Liver (tissue), 9 donors: ENCODE data around the gene POC1A. TPM values are rescaled to one million over a fixed set of nuclear protein-coding genes. Genes with fewer than 3 reads are reported as not detected.

Experiments used
- DNase-seq: peaks from one replicate; pipeline ENCODE4 v3.0.0-alpha.2; 2017; ENCODE audit warnings: low spot score
- H3K27ac ChIP-seq, 2 donors: one replicate each; pipeline ENCODE4 v1.7.0; 2013; ENCODE audit warnings: inconsistent platforms in 2 of 2, low read length in 2 of 2, control low read depth in 1 of 2, low read depth in 1 of 2, mild to moderate bottlenecking in 1 of 2
- H3K27me3 ChIP-seq, 4 donors: one replicate each; pipeline versions ENCODE4 v1.6.1 to v1.7.0; 2013; ENCODE audit warnings: low read length in 3 of 4, inconsistent platforms in 1 of 4, mild to moderate bottlenecking in 1 of 4, moderate library complexity in 1 of 4; ENCODE audit not compliant: control insufficient read depth in 4 of 4, insufficient read depth in 4 of 4
- H3K36me3 ChIP-seq, 4 donors: one replicate each; pipeline versions ENCODE4 v1.6.1 to v1.7.0; 2013; ENCODE audit warnings: low read length in 3 of 4, mild to moderate bottlenecking in 3 of 4, low read depth in 1 of 4, moderate library complexity in 1 of 4; ENCODE audit not compliant: control insufficient read depth in 4 of 4, insufficient read depth in 3 of 4
- H3K4me1 ChIP-seq, 4 donors: one replicate each; pipeline versions ENCODE4 v1.6.1 to v1.7.0; 2013; ENCODE audit warnings: low read length in 3 of 4, mild to moderate bottlenecking in 3 of 4, moderate library complexity in 1 of 4; ENCODE audit not compliant: control insufficient read depth in 4 of 4, insufficient read depth in 4 of 4
- H3K4me3 ChIP-seq, 3 donors: one replicate each; pipeline versions ENCODE4 v1.6.1 to v1.7.0; 2013; ENCODE audit warnings: low read length in 3 of 3, control low read depth in 1 of 3, low read depth in 1 of 3, mild to moderate bottlenecking in 1 of 3
- H3K9ac ChIP-seq, 2 donors: one replicate each; pipeline ENCODE4 v1.7.0; 2013; ENCODE audit warnings: low read length in 2 of 2, mild to moderate bottlenecking in 2 of 2, moderate library complexity in 2 of 2, control low read depth in 1 of 2, low read depth in 1 of 2
- H3K9me3 ChIP-seq, 4 donors: one replicate each; pipeline versions ENCODE4 v1.6.1 to v1.7.0; 2013; ENCODE audit warnings: low read length in 3 of 4; ENCODE audit not compliant: control insufficient read depth in 4 of 4
- ATF3 ChIP-seq: IDR thresholded peaks from 2 replicates; pipeline ENCODE4 v1.6.1; 2016; ENCODE audit warnings: antibody characterized with exemption
- CTCF ChIP-seq: fragments of 150-350 bp; IDR thresholded peaks from 2 replicates; pipeline ENCODE4 v1.5.1; 2017; ENCODE audit warnings: improper control_type of control experiment, low read depth, low read length; ENCODE audit not compliant: missing input control
- EGR1 ChIP-seq, 2 donors: IDR thresholded peaks; 2 replicates each; pipeline ENCODE4 v1.6.1; 2016 to 2018; ENCODE audit warnings: antibody characterized with exemption in 2 of 2, low read depth in 2 of 2
- FOXA1 ChIP-seq: IDR thresholded peaks from 2 replicates; pipeline ENCODE4 v1.6.1; 2016; ENCODE audit warnings: antibody characterized with exemption
- FOXA2 ChIP-seq: IDR thresholded peaks from 2 replicates; pipeline ENCODE4 v1.6.1; 2016; ENCODE audit warnings: antibody characterized with exemption
- GABPA ChIP-seq, 2 donors: IDR thresholded peaks in 1 of 2; conservative IDR thresholded peaks in 1 of 2; 2 replicates each; pipeline ENCODE4 v1.6.1; 2016; ENCODE audit warnings: antibody characterized with exemption in 2 of 2, mild to moderate bottlenecking in 1 of 2, moderate library complexity in 1 of 2
- HNF4A ChIP-seq, 2 donors: conservative IDR thresholded peaks; 2 replicates each; pipeline ENCODE4 v1.6.1; 2016; ENCODE audit warnings: antibody characterized with exemption in 2 of 2, mild to moderate bottlenecking in 2 of 2
- HNF4G ChIP-seq: IDR thresholded peaks from 2 replicates; pipeline ENCODE4 v1.6.1; 2016; ENCODE audit warnings: antibody characterized with exemption
- JUND ChIP-seq, 2 donors: IDR thresholded peaks; 2 replicates each; pipeline ENCODE4 v1.6.1; 2016; ENCODE audit warnings: antibody characterized with exemption in 2 of 2
- NR2F2 ChIP-seq: IDR thresholded peaks from 2 replicates; pipeline ENCODE4 v1.6.1; 2016; ENCODE audit warnings: antibody characterized with exemption
- RAD21 ChIP-seq, 2 donors: IDR thresholded peaks; 2 replicates each; pipeline ENCODE4 v1.6.1; 2016; ENCODE audit warnings: antibody characterized with exemption in 2 of 2, mild to moderate bottlenecking in 2 of 2
- REST ChIP-seq: IDR thresholded peaks from 2 replicates; pipeline ENCODE4 v1.6.1; 2016; ENCODE audit warnings: antibody characterized with exemption, mild to moderate bottlenecking
- RXRA ChIP-seq, 2 donors: IDR thresholded peaks; 2 replicates each; pipeline ENCODE4 v1.6.1; 2017 to 2018; ENCODE audit warnings: antibody characterized with exemption in 2 of 2, mild to moderate bottlenecking in 1 of 2
- SP1 ChIP-seq: IDR thresholded peaks from 2 replicates; pipeline ENCODE4 v1.6.1; 2018; ENCODE audit warnings: antibody characterized with exemption, mild to moderate bottlenecking
- TAF1 ChIP-seq: conservative IDR thresholded peaks from 2 replicates; pipeline ENCODE4 v1.6.1; 2016; ENCODE audit warnings: antibody characterized with exemption, mild to moderate bottlenecking
- YY1 ChIP-seq: IDR thresholded peaks from 2 replicates; pipeline ENCODE4 v1.6.1; 2016; ENCODE audit warnings: antibody characterized with exemption, mild to moderate bottlenecking
- ZBTB33 ChIP-seq: IDR thresholded peaks from 2 replicates; pipeline ENCODE4 v1.6.1; 2016; ENCODE audit warnings: antibody characterized with exemption
- WGBS: extraction: QIAGEN DNeasy Blood & Tissue Kit; methylation state at CpG from one replicate; pipeline ENCODE4 v1.1.7; 2013; 5-methylcytosine and 5-hydroxymethylcytosine counted together
- polyA plus RNA-seq, 2 donors: library from polyadenylated mRNA; stranded (reverse) in 1 of 2; unstranded in 1 of 2; fragments of 200-250 nt in 1 of 2; fragments of >200 nt in 1 of 2; fragmentation: Nextera tagmentation in 1 of 2; extraction: Ambion mirVana in 1 of 2; gene quantifications; one replicate each; pipeline versions ENCODE4 v1.2.1 to v1.2.3, GENCODE V29; 2013 to 2015
- total RNA-seq, 2 donors: library from RNA; depleted of rRNA; stranded (reverse); fragments of >200 nt; gene quantifications; one replicate each; pipeline ENCODE4 v1.2.3, GENCODE V29; 2014
- TF ChIP-seq, protein P1 (sequence below): IDR thresholded peaks from 2 replicates; pipeline ENCODE4 v1.6.1; 2016; ENCODE audit warnings: antibody characterized with exemption
- donor health status: healthy.
- donor health status: healthy.
- donor health status: healthy.
- donor health status: healthy.
- donor health status: healthy.

POC1A gene
- total and polyA plus RNA-seq, 4 donors, result 1.4 to 12.7 (median 4.8) TPM

- TF ChIP-seq NR2F2, result no peak
- peak; percentile 86 for TF ChIP-seq FOXA2
Measured at GRCh38 chr3:52136513-52136912, 17.7 kb downstream of the POC1A start (continued).

DNA sequence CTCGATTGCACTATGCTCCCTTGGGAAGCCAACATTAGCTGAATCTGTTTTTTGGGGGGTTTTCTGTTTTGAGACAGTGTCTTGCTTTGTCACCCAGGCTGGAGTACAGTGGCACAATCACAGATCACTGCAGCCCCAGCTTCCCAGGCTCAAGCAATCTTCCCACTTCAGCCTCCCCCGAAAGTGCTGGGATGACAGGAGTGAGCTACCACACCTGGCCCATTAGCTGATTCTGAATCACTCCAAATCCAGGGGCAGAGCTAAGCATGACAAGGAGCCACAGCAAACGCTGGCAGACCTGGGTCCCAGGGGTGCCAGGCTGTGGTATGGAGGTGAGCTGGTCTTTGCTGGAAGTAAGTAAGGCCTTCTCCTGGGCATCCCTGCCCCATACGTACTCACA, 18.9 kb downstream of the POC1A start:
- Histone ChIP-seq H3K4me1 (no peaks in the 10 kb centered on the region), H3K9me3 (no peaks in the 10 kb centered on the region), H3K27me3 (no peaks in the 10 kb centered on the region), H3K36me3 (no peaks in the 10 kb centered on the region), H3K9ac (no peak overlapping the region), H3K27ac (no peak overlapping the region), H3K4me3 (no peak overlapping the region)
- TF ChIP-seq JUND (IDR thresholded peaks at IDR 0.05), result no peak
- no peak for TF ChIP-seq YY1
- TF ChIP-seq ATF3, result no peak
- TF ChIP-seq REST, result no peak
- TF ChIP-seq GABPA (IDR thresholded peaks at IDR 0.05 in 1 of 2, conservative IDR thresholded peaks at IDR 0.05 in 1 of 2), result no peak
- TF ChIP-seq, protein P1, sequence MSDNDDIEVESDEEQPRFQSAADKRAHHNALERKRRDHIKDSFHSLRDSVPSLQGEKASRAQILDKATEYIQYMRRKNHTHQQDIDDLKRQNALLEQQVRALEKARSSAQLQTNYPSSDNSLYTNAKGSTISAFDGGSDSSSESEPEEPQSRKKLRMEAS, result no peak
- TF ChIP-seq ZBTB33, result no peak
- no peak for TF ChIP-seq EGR1 (IDR thresholded peaks at IDR 0.05; ENCODE audit: low read depth in 2 of 2)
- no peak for TF ChIP-seq RAD21 (IDR thresholded peaks at IDR 0.05)
- no peak for TF ChIP-seq FOXA2
- no peak for TF ChIP-seq SP1
- no peak for TF ChIP-seq RXRA (IDR thresholded peaks at IDR 0.05)
- no peak for TF ChIP-seq HNF4G
- TF ChIP-seq NR2F2, result no peak
- no peak for TF ChIP-seq HNF4A (conservative IDR thresholded peaks at IDR 0.05)
- TF ChIP-seq CTCF, result no peak
- TF ChIP-seq FOXA1, result no peak
- TF ChIP-seq TAF1, result no peak
- no peak for DNase-seq
- 96% methylated on average over 4 of the region's 4 CpGs for WGBS
